GM21423 (cell line): ENCODE results near the gene SYT1.

Source experiments
- ATAC-seq: cut with Tn5 transposase; IDR thresholded peaks from one replicate; pipeline ENCODE4 v1.9.1; 2021; ENCODE audit warnings: mild to moderate bottlenecking, moderate library complexity; ENCODE audit not compliant: unreplicated experiment

SYT1 gene

DNA sequence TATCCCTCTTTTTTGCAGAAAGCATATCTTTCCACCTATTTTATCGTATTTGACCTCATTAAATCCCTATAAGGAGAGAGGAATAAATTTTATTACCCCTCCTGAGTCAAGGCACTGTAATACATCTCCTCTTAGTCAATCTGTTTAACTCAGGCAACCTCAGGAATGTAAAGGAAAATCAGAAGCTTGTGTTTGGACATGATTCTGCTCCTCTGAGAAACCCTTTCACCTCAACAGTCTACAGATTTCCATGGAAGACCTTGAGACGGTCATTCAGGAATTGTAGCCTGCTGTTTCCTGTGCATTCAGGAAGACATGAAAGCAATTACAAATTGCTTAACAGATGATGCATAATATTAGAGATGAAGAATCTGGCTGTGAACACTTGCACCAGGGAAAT lies 465.4 kb downstream of the SYT1 start:
- ATAC-seq = no peak

DNA sequence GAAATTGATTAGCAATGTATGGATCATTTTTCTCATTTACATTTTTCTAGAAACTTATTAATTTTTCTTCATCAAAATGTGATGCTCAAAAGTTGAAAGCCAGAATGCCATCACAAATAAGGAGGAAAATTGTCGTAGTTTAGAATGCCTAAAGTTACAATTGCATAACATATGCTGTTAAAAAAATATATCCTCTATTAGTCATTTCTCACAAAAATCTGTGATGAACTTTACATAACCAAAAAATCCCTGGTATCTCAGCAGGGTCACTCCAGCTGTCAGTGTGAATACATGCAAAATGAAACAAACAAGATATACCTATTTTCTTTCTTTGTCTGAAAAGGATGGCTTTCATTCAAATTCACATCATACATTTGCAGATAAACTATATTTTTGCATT lies 467.3 kb downstream of the SYT1 start:
- no peak for ATAC-seq

- ATAC-seq = no peak
Observed at GRCh38 chr12:79333144-79333543, 468.6 kb downstream of the SYT1 start.

GRCh38 chr12:79337662-79338290 lies 473.2 kb downstream of the SYT1 start:
- no peak for ATAC-seq

- ATAC-seq = peak; percentile 78
Observed at GRCh38 chr12:79344855-79345847, 480.6 kb downstream of the SYT1 start.

DNA sequence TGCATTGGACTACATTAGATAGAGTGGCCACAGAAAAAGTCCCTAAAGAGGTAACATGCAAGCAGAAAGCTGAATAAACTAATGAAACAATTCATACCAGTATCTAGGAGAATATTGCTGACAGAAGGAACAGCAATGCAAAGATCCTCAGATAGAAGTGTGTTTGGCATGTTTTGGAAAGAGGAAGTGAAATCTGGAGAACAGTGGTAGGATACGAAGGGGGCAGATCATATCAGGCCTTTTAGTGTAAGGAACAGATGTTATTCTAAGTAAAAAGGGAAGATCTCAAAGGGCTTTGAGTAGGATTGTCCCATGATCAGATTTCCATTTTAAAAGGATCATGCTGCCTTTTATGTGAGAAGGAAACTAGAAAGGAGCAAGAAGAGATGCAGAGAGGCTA lies 483.3 kb downstream of the SYT1 start:
- ATAC-seq = no peak

DNA sequence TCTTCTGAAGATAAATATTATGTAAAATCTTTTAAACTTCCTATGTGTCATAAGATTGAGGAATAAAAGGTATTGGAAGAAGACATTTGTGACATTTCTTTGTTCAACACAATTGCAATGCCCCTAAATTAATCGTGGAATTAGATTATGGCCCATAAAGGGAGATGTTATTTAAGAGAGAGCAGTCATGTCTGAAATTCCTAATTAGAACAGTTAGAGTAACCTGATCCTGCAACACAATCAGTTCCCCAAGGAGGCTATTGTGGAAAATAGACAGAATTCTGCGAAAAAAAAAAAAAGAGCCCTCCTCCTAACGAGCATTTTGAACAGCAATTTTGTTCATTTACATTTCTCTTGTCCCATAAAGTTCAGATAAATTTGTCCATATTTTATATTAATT lies 486.7 kb downstream of the SYT1 start:
- no peak for ATAC-seq

- no peak for ATAC-seq
Observed at GRCh38 chr12:79356216-79356615, 491.6 kb downstream of the SYT1 start.

DNA sequence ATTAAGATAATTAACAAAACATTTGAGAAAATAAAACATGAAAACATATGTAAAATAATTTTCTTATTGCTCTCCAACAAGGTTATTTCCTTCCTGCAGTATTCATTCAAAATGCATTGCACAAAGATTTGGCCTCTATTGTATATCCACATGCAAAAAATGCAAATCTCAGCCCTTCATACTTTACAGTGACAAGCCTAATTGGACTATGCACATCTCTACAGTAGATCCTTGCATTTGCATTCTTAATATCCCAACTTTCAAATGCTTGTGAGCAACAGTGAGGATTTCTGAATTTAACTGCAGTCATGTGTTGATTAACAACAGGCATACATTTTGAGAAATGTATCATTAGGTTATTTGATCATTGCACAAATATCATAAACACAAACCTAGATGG lies 492.5 kb downstream of the SYT1 start:
- no peak for ATAC-seq

DNA sequence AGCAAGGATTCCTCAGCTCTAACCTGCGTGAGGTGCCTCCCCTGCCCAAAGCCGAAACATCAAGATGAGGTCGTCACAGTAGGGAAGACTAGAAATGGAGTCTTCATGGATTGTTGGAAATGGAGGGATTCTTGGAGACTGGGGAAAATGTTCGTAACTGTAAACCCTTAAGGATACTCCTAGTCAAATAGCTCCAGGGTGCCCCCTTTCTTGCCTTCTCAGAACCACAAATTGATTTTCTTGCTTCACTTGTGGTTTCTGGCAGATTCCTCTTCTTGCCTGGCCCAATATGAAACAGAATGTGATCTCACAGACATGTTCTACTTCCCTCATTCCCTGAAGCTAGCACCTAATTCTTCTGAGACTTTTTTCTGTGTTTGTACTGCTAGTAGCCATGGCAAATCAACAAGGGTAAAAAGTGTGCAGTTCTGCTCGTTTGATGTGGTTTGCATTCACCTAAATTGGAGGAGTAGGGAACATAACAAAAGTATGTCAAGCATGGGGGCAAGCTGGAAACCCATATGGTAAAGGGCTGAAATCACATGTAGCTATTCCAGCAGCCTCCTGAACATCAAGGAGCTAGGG lies 494.2 kb downstream of the SYT1 start:
- ATAC-seq = no peak

DNA sequence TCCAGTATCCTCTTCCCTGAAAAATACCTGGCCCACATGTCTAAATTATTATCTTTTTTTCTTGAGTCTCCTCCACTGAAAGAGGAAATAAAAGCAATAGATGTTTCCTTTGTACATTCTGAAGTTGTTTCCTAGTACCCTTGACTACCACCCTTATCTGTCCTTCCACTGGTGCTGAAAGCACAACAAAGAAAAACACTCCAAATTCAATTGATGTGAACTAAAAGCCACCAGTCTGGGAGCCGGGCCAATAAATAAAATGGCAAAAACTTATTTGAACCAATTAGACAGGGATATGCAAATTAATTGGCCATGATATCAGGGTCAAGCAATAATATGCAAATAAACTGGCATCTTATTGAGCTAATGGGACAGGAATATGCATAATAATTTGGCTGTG lies 495.7 kb downstream of the SYT1 start:
- no peak for ATAC-seq

DNA sequence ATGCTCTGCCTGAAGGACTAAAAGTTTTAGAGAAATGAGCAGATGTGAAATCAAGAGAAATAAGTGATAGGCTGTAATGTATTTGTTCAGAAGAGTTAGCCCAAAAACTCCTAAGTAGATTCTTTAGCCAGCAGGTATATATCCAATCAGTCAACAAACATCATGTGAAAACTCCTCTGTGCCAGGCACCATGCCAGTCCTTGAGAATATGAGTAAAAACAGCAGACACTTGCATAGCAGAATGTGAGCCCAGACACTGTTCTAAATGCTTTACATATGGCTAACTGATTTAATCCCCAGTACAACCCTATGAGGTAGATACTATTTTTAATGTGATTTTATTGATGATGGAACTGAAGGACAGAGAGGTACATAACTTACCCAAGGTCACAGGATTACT lies 496.4 kb downstream of the SYT1 start:
- no peak for ATAC-seq

- no peak for ATAC-seq
Observed at GRCh38 chr12:79364197-79364596, 499.6 kb downstream of the SYT1 start.

DNA sequence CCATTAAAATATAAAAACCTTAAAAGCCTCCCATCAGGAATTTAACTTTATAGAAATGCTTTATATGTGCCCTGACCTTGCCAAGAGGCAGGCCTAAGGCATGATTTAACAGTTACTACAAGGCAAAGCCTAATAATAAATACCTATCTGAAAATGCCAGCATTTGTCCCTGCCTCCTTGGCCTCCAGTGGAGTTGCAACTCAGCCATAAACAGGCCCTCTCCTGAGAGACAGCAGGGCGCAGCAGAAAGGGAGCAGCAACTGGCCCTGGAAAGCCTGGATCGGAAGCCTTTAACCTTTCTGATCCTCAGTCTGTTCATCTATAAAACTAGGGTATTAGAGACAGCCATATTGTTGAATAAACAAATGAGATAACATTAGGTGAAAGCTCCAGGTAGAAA lies 501.8 kb downstream of the SYT1 start:
- ATAC-seq = no peak

GRCh38 chr12:79367032-79367589 lies 502.5 kb downstream of the SYT1 start:
- no peak for ATAC-seq

- ATAC-seq = no peak
Observed at GRCh38 chr12:79370021-79370420, 505.4 kb downstream of the SYT1 start.

- no peak for ATAC-seq
Observed at GRCh38 chr12:79371226-79371625, 506.7 kb downstream of the SYT1 start.

GRCh38 chr12:79373896-79374499 lies 509.4 kb downstream of the SYT1 start:
- ATAC-seq = peak; percentile 88

GRCh38 chr12:79374545-79374944 lies 510.0 kb downstream of the SYT1 start:
- ATAC-seq = no peak

DNA sequence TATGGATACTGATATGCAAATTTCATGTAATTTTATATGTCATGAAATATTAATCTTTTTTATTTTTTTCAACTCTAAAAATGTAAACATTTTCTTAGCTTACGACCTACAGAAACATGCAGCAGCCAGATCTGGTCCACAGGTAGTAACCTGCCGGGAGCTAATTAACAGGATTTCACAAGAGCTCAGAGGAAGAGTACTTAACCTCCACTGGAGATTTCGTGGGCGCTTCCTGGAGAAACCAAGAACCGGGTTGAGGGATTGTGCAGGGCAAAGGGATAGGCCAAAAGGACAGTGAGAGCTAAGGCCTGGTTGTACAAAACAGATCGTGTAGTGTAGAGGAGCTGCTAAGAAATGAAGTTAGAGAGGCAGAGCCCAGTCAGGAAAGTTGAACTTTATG lies 510.5 kb downstream of the SYT1 start:
- no peak for ATAC-seq

- no peak for ATAC-seq
Observed at GRCh38 chr12:79378496-79378895, 513.9 kb downstream of the SYT1 start.
